GM18868 (cell line): ENCODE data around the gene GPR89B.
"Not testable (repeated sequence)": the region's sequence is repeated elsewhere in the genome, so short reads cannot be mapped to it uniquely, and the experiment has no call there.

ENCODE experiments used
- ATAC-seq: cut with Tn5 transposase; IDR thresholded peaks from one replicate; pipeline ENCODE4 v1.9.1; 2021; ENCODE audit warnings: mild to moderate bottlenecking, moderate library complexity; ENCODE audit not compliant: unreplicated experiment

Gene GPR89B

GRCh38 chr1:147928236-147929132, at the start of gene GPR89B:
TSS of gene GPR89B (plus strand) at chr1:147928420. CDS start at chr1:147928537, 117 bp downstream.
- peak; percentile 95 for ATAC-seq

- no peak for ATAC-seq
These were observed 48.3 kb upstream of the GPR89B start for GRCh38 chr1:147879911-147880310.

- no peak for ATAC-seq
These were observed 45.7 kb upstream of the GPR89B start for GRCh38 chr1:147882535-147882934.

GRCh38 chr1:147890177-147890790, 37.9 kb upstream of the GPR89B start:
- ATAC-seq, result peak; percentile 75

- no peak for ATAC-seq
These were observed 37.1 kb upstream of the GPR89B start for GRCh38 chr1:147891088-147891487.

GRCh38 chr1:147892216-147892615, 36.0 kb upstream of the GPR89B start:
- no peak for ATAC-seq

- no peak for ATAC-seq
These were observed 35.4 kb upstream of the GPR89B start for GRCh38 chr1:147892731-147893214.

GRCh38 chr1:147895123-147895522, 33.1 kb upstream of the GPR89B start:
- ATAC-seq, result no peak

GRCh38 chr1:147897029-147897752, 31.0 kb upstream of the GPR89B start:
- no peak for ATAC-seq

- ATAC-seq, result no peak
These were observed 30.4 kb upstream of the GPR89B start for GRCh38 chr1:147897789-147898188.

GRCh38 chr1:147902253-147902845, 25.9 kb upstream of the GPR89B start, which contains the start of gene GJA8:
TSS of gene GJA8 (plus strand) at chr1:147902795. CDS start at chr1:147907956, 5,161 bp downstream.
- ATAC-seq, result no peak

GRCh38 chr1:147904726-147905125, 23.5 kb upstream of the GPR89B start:
- ATAC-seq, result no peak

GRCh38 chr1:147907786-147908509, 20.3 kb upstream of the GPR89B start:
- no peak for ATAC-seq

- ATAC-seq, result no peak
These were observed 15.7 kb upstream of the GPR89B start for GRCh38 chr1:147912553-147912952.

- ATAC-seq, result no peak
These were observed 14.8 kb upstream of the GPR89B start for GRCh38 chr1:147913362-147913942.

GRCh38 chr1:147919896-147920295, 8.3 kb upstream of the GPR89B start:
- ATAC-seq, result no peak

GRCh38 chr1:147924813-147925212, 3.4 kb upstream of the GPR89B start:
- ATAC-seq, result no peak

- not testable (repeated sequence) for ATAC-seq
These were observed 1.0 kb upstream of the GPR89B start for GRCh38 chr1:147927215-147927614.

- ATAC-seq, result not testable (repeated sequence)
These were observed 531 bp upstream of the GPR89B start for GRCh38 chr1:147927689-147928088.

- ATAC-seq, result not testable (repeated sequence)
These were observed 2.9 kb downstream of the GPR89B start for GRCh38 chr1:147931137-147931536.
